HS-5 (cell line): ENCODE results near the gene HEXD.

Source experiments
- DNase-seq: peaks from one replicate; pipeline ENCODE4 v3.0.0-alpha.2; 2012; ENCODE audit warnings: low read depth

Gene HEXD

DNA sequence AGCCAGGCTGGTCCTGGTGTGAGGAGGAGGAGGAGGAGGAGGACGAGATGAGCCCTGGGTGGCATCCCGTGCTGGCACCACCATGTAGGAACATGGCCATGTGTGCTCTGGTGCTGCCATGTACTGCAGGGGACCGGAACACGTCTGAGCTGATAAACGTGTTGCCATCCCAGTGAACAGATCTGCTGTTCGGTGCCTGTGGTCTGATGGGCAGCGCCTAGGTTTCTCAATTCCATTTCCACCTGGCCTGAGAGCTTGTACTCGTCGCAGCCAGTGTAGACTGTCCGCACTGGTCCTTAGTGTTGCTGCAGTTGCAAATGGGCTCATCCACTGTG is 73.0 kb downstream of the HEXD start:
- DNase-seq: no peak

DNA sequence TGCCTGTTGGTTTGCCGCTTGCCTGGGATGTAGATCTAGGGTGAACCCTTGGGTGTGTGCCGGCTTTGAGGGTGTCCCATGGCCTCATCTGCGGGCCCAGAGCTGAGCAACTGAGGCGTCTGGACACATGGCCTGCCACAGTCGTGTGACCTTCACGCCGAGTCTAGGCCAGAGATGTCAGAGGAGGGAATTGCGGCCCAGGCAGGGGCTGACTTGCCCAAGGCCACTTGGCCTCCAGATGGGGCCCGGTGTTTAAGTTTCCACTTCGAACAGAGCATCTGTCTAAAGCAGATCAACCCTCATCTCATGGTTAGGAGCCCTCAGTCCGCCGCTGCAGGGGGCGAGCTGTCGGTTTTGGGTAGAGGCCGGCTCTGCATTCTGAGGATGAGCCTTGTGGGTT is 73.4 kb downstream of the HEXD start:
- DNase-seq: no peak
